HT-29 (cell line): ENCODE measurements around the gene ZNF628. TPM values are rescaled to one million over a fixed set of nuclear protein-coding genes. Genes with fewer than 3 reads are reported as not detected.

Source experiments
- DNase-seq: peaks from one replicate; pipeline ENCODE4 v3.0.0-alpha.2; 2015; ENCODE audit warnings: low spot score
- total RNA-seq: library from RNA; depleted of rRNA; stranded (reverse); fragments of >200 nt; shearing (Covaris generic); gene quantifications from 2 replicates; pipeline ENCODE4 v1.2.3, GENCODE V29; 2014; rRNA removed

ZNF628 gene
- total RNA-seq, 1 experiment from 2014 or later = 29.9 TPM

DNA sequence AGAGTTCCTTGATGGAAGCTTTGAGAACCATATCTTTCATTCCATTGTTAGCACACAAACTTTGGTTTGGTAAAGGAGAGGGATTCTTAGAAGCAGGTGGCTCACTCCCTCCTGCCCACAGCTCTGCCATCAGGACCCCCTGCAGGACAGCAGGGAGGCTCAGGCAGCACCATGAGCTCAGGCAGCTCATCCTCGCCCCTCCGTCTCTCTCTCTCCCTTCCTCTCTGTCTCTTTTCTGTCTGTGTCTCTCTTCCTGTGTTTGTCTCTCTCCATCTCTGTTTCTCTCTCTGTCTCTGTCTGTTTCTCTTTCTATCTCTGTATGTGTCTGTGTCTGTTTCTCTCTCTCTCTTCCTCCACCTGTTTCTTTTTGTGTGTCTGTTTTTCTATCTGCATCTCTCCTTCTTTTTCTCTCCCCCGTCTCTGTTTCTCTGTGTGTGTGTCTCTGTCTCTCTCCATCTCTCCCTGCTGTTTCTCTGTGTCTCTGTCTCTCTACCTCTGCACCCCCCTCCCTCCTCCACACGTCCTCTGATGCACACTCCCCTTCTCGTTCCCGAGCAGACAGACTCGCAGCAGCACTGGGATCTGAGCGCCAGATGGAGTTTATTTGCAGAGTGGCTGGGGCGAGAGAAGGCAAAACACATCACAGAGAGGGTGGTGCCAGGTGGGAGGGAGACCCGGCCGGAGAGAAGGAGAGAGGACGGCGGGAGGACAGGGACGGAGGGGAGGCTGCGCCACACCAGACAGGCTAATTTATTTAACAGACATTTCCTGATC, 51.8 kb downstream of the ZNF628 start:
- DNase-seq = no peak

DNA sequence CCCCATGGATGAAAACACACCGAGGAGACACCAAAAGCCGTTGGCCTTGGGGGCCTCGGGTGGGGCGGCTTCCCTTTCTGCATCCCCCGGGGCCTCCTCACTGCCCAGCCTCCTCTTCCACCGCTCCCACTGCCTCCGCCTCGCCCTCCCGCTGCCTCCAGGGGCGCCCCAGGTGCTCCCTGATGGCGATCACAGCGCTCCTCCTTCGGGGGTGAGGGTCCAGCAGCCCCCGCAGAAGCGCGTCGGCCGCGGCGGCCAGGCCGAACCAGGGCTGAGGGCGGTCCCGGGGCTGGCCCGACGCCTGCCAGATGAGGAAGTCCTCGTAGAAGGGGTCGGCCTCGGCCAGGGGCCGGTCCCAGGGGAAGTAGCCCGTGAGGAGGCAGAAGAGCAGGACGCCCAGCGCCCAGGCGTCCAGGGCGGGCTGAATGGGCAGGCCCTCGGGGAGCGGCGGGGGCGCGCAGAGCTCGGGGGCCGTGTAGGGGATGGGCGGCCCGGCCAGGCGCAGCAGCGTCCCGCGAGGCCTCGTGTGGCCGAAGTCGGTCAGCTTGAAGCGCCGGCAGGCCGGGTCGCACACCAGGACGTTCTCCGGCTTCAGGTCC, 53.3 kb downstream of the ZNF628 start:
- no peak for DNase-seq

DNA sequence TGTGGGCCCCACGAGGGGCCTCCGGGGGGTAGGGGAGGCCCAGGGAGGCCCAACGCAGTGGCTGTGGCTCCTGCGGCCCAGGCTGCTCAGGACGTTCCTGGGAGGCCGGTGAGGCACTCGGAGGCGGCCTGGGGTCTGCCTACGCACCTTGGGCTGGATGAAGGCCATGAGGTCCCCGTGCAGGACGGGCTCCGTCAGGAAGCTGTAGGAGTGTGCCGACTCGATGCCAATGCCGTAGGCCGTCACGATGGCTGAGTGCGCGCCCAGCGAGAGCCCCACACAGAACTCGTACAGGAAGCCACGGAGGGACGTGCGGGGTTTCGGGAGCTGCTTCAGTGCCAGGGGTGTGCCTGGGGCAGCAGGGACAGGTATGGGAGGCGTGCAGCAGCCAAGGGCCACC, 54.6 kb downstream of the ZNF628 start:
- DNase-seq = no peak

Other genes with a start within 250 kb of the ZNF628 start
- 9.9 and 10.6 TPM in 2 replicates for gene TMEM86B, start 247.9 kb upstream of the ZNF628 start, total RNA-seq
- 111 and 131 TPM in 2 replicates for gene PPP6R1, start 217.6 kb upstream of the ZNF628 start, total RNA-seq
- gene HSPBP1, start 196.5 kb upstream of the ZNF628 start, total RNA-seq = 173 and 177 TPM in 2 replicates
- 0.37 and 1.9 TPM in 2 replicates for gene BRSK1, start 192.6 kb upstream of the ZNF628 start, total RNA-seq
- gene TMEM150B, start 151.3 kb upstream of the ZNF628 start, total RNA-seq = 12.5 and 19.7 TPM in 2 replicates
- gene KMT5C, start 136.7 kb upstream of the ZNF628 start, total RNA-seq = 86.3 and 96.2 TPM in 2 replicates
- gene COX6B2, start 121.9 kb upstream of the ZNF628 start, total RNA-seq = 0.92 and 2.7 TPM in 2 replicates
- gene GARIN5B, start 113.4 kb upstream of the ZNF628 start, total RNA-seq = not detected in 2 replicates
- gene IL11, start 106.2 kb upstream of the ZNF628 start, total RNA-seq = 0.31 and 2.8 TPM in 2 replicates
- gene TMEM190, start 99.8 kb upstream of the ZNF628 start, total RNA-seq = not detected in 2 replicates
- gene TMEM238, start 92.3 kb upstream of the ZNF628 start, total RNA-seq = 87.8 and 92.7 TPM in 2 replicates
- 1,121 and 1,134 TPM in 2 replicates for gene RPL28, start 90.7 kb upstream of the ZNF628 start, total RNA-seq
- gene UBE2S, start 68.8 kb upstream of the ZNF628 start, total RNA-seq = 2,696 and 2,806 TPM in 2 replicates
- gene SHISA7, start 33.3 kb upstream of the ZNF628 start, total RNA-seq = not detected in 2 replicates
- gene ISOC2, start 15.0 kb upstream of the ZNF628 start, total RNA-seq = 323 and 339 TPM in 2 replicates
- 0.41 and 0.83 TPM in 2 replicates for gene C19orf85, start 11.9 kb upstream of the ZNF628 start, total RNA-seq
- 28.9 and 34.9 TPM in 2 replicates for gene NAT14, start 8.6 kb downstream of the ZNF628 start, total RNA-seq
- gene SSC5D, start 11.8 kb downstream of the ZNF628 start, total RNA-seq = 0.18 TPM in 1 of 2 replicates, not detected in the other
- gene SBK2, start 60.5 kb downstream of the ZNF628 start, total RNA-seq = not detected in 2 replicates
- gene SBK3, start 68.9 kb downstream of the ZNF628 start, total RNA-seq = 0.16 and 0.53 TPM in 2 replicates
- gene ZNF579, start 104.2 kb downstream of the ZNF628 start, total RNA-seq = 17.0 and 23.1 TPM in 2 replicates
- gene FIZ1, start 122.9 kb downstream of the ZNF628 start, total RNA-seq = 15.9 and 19.2 TPM in 2 replicates
- 69.6 and 81.2 TPM in 2 replicates for gene ZNF524, start 123.7 kb downstream of the ZNF628 start, total RNA-seq
- 9.1 and 9.6 TPM in 2 replicates for gene ZNF865, start 129.0 kb downstream of the ZNF628 start, total RNA-seq
- gene ZNF784, start 147.9 kb downstream of the ZNF628 start, total RNA-seq = 17.5 and 19.9 TPM in 2 replicates
- gene ZNF580, start 164.4 kb downstream of the ZNF628 start, total RNA-seq = 16.1 and 18.8 TPM in 2 replicates
- 40.9 and 43.2 TPM in 2 replicates for gene ZNF581, start 167.0 kb downstream of the ZNF628 start, total RNA-seq
- 9.7 and 11.4 TPM in 2 replicates for gene CCDC106, start 171.6 kb downstream of the ZNF628 start, total RNA-seq
- 799 and 894 TPM in 2 replicates for gene U2AF2, start 178.4 kb downstream of the ZNF628 start, total RNA-seq
- 195 and 216 TPM in 2 replicates for gene EPN1, start 198.6 kb downstream of the ZNF628 start, total RNA-seq